MV-4-11 (cell line): ENCODE results near the gene MAPKAP1.

Experiments used
- DNase-seq: peaks from one replicate; lab custom pipeline; 2025; lab: John Stamatoyannopoulos, UW

MAPKAP1 gene

DNA sequence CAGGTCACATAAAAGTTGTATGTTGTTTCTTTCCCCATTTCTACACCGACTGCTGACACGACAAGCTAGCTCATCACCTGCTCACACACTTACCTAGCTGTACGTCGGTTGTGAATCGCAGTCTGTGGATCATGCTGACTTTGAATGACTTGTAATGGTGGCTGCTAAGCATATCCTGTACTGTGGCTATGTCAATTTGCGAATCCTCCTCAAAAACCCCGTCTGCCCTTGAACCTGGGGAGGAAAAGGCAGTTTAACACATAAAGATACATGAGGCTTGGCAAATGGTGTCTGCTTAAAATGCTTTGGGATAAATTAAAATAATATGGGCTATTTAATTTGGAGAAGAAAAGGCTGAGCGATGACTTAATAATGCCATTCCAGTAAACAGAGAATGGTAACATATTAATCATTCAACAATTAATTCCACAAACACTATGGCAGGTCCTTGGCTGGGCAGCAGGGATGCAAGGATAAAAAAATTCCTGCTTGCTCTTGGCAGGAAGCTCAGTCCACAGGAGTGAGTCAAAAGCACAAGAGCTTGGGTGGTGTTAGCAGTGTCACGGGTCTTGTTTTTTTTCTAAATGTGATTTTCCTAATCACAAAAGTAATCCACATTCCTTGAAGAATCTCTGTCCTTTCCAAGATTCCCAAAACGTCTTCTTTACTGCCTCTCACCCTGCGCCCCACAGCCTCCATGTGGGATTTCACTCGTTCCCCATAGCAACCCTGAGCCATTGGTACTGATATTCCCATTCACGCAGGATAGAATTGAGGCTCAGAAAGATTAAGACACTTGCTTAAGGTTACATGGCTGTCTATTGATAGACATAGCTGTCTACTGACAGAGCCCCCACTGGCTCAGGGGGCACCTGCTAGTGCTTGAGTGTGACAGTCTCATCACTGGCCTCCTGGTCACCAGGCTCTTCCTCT lies 222.4 kb downstream of the MAPKAP1 start:
- DNase-seq = no peak

DNA sequence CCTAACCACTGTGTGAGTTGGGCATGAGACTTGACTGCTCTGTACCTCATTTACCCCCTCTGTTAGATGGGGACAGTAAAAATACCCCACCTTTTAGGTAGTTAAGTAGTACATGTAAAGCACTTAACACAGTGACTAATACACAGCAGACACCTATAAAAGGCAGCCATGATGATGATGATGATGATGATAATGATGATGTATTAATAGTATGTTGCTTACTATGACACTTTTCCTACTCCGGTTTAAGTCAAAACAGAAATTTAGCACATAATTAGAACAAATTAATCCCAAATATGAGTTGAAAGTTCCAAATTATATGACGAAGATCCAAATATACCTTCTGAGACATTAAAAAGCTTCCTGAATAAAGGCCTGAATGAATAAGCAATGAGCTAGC lies 223.3 kb downstream of the MAPKAP1 start:
- DNase-seq = no peak

DNA sequence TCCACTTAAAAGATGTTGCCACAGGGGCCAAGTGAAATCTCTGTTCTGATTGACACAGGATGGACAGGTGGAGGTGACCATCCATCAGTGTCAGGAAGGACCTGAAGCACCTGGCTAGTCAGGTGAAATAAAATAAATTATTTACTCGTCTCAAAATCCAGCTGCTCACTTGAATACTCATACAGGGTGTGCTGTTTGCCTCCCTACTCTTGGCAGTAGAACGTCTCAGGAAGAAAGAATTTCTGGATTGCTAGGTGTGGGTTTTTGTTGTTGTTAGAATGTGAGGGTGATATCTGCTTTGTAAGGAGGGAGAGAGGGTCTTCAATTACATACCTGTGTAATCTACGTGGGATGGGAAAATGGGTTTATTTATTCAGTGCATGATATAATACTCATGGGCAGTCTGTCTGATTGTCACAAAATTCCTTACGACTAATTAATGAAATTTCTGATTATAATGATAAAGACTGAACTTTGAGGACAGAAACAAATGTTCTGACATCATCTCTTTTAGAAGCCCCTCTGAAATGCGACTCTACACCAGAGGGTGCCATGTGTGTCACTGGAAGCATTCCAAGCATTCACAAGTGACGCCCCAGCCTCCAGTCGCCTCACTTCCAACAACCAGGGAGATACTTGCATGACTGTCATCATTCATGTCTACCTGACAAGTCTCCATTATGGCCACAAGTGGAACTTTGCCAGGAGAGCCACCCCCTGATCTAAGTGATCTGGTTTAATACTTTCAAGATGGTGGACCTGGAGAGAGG lies 227.0 kb downstream of the MAPKAP1 start:
- DNase-seq = no peak

DNA sequence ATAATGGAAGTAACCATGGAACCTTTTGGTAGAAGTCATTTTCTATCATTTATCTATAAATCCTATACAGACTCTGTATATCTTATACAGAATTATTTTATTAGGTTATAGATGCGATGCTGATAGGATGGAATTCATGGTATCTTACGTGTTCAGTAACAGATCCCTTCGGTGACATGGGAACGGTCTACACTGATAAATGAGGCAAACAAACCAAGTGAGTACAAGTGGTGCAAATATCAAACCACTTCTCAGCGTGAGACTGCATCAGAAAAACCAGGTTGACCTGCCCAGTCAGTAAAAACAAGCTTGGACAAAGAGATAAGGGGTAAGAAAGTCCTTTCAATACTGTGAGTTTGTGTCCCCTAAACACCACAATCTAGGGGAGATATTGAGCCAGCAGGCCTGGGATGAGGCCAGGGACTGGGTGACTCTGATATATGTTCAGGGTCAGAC lies 229.9 kb downstream of the MAPKAP1 start:
- DNase-seq = no peak

DNA sequence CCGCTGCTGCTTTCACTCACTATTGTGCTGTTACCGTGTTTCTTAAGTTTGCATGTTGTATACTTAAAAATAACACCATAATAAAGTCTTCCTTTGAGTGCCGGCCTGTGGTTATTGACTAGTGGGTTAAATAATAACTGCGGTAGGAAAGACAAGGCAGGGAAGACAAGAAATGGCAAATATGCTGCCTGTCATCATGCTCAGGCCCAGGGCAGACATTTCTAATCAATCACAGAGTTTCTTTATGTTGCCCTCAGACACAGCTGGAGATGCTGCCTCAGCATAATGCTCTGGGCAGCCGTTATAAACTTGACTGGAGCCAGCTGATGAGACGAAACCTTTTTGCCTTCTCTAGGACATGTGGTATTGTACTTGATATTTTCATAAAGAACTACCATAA lies 230.4 kb downstream of the MAPKAP1 start:
- no peak for DNase-seq

DNA sequence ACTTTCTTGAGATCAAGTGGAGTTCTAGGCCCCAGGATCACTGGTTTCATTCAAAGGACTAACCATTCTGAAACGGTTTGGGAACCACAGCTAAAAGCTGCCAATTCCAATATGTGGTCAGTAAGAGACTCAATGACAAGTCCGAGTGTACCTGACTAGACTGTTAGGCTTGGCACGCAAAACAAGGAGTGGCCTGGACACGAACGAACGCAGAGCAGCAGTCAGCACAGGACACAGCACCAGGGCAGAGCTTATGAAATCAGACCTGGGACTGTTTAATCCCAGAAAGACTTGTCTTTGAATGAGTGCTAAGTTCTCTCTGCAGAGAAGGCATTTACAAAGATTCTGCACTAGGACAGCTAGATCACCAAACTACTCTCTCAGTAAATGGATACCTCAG lies 231.6 kb downstream of the MAPKAP1 start:
- no peak for DNase-seq

DNA sequence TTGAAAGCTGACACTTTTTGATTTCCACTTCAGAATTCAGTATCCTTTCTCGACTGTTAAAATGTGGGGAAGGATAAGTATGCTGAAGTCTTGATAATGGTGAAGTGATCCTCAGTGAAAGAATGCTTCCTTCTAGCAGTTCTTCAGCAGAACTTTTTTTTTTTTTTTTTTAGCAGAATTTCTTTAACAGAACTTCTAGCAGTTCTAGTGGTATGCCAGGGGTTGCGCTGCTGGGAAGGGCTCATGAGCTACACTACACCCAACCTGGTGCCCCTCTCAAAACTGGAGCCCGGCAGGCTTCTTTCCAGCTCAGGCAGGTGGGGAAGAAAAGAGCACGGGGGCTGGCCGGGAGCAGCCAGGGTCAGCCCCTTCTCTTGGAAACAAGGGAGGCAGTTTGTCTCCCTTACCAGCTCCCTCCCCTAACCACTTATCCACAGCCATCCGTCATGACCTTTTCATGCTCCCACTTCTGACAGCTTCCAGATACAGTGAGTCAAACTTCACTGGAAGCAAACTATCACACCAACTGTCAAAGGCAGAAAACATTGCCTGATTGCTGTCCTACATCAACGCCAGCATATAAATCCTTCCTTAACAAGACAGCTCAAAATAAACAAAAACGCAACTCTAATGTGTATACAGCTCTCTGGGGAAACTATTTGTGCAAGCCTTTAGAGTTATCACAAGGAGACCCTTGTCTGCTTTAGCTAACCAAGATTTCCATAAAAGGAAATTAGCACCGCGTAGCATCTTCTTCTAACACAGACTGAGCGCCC lies 233.9 kb downstream of the MAPKAP1 start:
- no peak for DNase-seq

DNA sequence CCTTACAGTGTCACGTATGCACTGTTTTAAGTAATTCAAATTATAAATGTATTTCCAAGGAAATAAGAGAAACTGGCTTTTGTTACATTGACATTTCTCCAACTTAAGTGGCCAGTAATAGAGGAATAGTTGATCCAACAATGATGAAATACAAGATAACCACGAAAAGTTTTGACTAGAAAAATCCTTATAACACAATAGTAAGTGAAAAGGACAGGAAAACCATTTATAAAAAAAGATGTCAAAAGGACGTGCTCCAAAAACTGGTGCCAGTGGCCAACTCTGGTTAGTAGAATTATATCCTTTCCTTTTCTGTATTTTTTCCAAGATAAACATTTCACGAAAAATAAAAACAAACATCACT lies 234.5 kb downstream of the MAPKAP1 start:
- DNase-seq = no peak

DNA sequence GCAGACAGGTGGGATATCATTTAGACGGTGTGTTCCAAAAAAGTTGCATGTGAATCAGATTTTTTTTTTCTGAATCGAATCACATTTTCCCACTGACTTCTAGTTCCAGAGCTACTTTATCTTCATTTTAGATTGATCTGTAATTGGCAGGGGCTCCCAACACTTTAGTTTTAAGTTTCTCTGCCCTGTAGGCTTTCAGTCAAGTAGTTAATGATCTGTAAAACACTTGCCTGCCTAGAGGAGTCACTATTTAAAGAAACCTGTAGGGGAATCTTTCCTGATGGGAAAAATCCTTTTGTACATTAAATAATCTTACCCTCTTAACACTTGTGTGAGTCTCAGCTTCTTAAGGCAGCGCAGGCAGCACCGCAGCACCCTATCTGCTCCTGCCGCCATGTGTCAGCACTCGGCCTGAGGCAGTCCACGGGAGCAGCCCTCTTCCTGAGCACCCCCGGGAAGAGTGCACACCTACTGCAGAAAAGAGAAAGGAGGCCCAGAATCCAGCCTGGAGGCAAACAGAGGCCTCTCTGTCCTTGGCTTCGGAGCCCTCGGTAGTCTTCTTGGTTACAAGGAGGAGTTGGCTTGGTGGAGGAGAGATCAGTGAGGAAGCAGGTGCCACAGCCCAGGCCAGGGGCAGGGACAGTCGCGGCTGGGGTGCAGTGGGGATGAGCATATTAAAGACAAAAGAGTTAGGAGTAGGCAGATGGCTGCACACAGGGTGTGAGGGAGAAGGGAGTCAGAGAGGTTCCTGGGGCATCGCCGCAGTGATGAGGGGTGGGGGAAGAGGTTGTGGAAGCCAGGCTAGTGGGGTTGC lies 236.0 kb downstream of the MAPKAP1 start:
- no peak for DNase-seq

DNA sequence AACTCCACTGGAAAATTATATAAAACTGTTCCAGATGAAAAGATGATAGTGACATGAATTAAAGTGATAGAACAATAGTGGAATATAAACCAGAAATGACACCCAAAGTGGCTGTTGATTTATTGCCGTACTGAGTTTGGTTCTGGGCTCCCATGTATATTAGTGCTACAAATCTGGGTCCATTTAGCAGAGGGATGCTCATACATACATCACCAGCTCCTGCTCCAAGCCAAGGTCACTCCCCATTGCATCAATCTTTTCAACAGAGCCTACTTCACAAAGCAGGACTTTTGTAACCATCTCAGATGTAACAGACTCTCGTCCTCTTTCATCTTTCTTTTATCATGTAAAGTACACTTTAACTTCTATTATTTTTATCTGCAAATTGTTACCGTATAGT lies 236.8 kb downstream of the MAPKAP1 start:
- DNase-seq = no peak

DNA sequence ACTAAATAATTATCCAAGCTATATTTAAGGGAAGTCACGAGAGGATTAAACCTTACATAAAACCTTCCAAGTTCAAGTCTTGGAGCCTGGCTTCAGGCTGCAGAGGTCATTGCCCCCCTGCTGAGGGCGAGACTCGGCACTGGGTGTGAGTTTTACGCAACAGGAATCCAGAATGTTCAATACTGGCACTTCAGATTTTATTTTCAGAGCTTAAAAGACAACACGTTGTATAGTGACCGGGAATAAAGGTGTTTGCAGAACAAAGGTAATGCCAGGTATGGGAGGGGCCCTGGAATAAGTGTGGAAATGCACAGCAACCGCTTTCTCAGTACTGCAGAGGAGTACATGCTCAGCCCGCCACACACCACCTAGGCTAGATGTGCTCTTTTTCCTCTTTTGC lies 238.4 kb downstream of the MAPKAP1 start:
- DNase-seq = no peak

DNA sequence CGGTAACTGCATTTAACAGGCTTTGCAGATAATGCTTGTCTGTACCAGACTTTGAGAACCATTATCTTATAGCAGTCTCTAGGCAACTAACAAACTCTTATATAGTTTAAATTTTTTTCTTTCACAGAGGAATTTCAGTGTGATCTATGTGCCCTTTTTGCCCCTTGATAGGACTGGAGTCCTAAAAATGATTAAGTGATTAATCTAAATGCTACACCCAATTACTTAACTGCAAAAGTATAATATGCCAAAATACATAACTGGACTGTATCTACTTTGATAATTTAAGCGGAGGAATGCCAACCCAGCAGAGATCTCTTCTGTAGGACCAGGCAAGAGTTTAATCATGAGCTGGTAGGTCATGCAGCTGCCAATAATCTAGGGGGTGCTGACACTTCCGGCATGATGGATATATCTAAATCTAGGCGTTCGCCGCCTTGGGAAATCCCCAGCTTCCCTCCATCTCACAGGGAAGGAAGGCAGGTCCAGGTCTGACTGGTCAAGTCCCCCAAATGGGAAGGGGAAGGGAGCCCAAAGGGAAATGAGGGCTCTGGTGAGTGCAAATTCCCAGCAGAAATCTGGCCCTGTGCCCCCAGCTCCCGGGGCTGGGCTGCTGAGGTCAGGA lies 239.8 kb downstream of the MAPKAP1 start:
- no peak for DNase-seq

DNA sequence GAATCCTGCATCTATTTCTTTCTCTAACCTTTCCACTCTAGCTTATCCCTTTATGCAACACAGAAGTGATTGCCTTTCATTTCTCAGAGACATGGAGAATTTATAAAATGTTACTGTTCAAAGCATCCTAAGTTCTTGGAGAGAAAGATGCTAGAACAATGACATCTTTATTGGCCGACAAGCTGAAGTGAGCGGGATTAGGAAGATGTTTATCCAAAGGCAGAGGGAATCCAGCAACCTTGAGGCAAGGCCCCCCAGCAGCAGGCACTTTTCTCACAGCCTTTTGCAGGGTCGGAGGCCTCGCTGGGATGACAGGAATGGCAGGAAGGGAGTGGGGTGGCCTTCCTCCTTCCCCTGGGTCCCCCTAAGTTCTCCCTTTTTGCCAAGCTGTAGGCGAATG lies 240.6 kb downstream of the MAPKAP1 start:
- DNase-seq = no peak

DNA sequence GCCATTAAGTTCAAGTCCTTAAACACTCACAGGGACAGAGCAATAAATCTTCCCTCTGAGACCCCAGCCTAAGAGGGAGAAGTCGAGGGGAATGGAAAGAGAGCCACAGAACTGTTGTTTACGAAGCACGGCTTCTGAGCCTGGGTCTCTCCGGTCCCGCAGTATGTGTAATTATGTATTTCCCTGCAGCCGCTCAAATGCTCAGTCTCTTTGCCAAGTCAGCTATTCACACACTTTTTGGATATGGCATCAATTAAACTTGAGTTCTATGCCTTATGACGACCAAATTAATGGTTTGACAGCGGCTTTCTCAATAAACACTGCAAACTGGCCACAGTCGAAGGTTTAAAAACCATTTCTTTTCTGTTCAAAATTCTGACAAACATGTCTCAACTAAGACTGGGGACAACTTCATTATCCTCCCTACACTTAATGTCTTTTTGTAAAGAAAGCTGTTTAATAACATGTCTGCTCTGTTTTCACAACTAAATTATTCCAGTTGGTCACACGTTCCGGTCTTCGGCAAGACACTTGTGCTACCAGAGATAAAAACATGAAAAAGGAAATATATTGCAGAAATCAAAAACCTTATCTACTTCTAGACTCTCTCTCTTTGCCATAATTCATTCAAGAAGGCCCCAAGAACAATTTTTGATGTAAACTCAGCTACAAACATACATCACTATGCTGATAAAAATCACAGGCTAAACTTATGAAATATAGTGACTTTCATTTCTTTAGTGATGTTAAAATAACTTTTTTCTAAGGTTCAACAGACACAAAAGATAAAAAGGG lies 242.2 kb downstream of the MAPKAP1 start:
- no peak for DNase-seq

DNA sequence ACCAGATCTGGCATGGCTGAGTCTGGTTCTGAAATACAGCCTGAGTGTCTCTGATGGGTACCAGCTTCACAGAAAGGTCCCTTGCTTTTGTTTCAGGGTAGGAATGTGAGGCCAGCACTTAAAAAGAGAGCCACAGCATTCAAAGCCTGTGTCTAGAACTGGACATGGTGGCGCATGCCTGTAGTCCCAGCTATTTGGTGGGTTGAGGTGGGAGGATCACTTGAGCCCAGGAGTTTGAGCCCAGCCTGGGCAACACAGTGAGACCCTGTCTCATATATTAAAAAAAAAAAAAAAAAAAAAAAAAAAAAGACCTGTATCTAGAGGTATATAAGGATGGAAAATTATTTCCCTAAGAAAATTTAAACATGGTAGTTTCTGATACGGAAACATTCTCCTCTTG lies 243.1 kb downstream of the MAPKAP1 start:
- no peak for DNase-seq

DNA sequence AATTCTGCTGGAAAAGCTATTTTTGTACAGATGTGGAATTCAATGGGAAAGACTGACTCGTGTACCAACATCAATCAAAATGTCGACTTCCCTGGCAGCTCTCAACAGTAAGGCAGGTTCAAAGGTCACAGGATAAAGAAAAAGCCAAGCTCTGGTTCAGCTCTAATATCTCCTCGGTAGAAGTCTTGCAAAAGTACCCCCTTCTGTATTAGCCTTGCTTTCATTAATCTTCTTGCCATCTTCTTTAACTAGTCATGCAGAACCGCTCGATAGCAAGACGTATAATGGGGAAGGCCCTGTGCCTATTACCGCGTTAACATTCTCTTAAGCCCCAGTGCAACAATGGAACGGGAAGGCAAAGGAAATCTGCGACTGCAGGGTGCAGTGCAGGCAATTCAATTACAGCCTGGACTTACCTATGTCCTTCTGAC lies 244.1 kb downstream of the MAPKAP1 start:
- no peak for DNase-seq

DNA sequence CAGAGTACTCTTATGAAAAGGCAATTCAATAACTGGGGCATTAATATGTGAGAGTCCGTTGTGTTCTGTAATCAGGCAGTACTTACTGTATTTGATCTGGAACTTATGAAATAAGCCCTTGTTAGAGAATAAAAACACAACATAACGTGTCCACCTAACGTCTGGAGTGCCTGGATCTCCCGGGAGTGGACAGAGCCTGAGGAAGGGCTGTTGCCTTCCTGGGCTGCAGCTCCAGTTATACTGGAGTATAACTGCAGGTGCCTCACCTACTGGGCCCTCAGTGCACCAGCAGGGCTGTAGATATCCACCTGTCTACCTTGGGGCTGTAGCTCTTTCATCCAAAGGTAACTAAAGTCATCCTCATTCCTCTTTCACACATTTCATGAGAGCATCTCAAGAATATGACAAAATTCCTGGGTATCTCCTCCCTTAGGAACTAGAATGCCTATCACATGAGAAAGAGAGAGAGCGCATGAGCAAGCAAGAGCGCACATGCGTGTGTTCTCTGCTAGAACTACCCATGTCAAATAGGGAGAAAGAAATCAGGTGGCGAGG lies 245.3 kb downstream of the MAPKAP1 start:
- no peak for DNase-seq

DNA sequence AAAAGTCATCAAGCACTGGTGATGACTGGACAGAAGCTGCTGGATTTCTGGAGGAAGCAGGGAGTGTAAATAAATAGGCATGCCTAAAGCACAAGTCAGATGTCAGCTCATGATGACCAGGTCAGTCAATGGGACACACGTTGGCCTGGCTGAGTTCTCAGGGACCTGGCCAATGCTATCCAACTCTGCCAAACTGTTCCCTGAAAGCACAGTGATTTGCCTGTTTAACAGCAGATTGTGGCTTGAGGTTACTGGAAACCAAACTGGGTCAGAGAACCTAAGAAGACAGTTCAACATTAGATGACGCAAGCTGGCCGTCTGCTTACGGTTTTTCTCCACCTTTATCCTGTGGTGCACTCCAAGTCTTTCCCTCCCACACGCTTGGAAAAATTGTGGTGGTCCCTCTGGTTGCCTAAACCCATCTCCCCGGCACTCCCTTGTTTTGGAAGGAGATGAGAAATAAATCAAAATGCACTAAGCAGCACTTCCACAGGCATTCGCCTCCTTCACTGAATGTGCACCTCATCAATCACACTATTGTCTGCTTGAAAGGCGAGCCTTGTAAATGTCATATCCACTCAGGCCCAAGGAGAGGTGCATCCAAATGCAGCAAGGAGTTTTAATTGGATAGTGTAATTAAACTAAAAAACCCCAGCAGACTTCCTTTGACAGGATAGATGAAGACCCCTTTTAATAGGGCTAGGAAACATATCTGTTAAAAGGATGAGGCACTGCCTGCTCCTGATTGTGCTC lies 245.9 kb downstream of the MAPKAP1 start:
- no peak for DNase-seq

DNA sequence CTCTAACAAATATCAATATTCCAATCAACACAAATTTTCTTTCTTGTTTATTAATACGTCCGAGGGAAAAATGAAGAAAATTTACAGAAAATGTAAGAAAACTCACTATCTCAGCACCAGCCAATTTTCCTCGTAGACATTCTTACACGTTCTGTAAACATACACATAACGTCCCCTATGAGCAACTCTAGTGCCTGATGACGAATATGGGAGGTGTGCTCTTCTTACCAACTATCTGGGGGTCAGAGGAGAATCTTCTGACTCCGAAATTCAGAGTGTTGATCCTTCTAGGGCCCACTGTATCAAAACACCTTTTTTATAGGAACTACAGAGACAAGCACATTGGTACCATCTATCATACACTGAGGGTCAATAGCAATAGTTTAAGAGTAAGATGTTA lies 246.7 kb downstream of the MAPKAP1 start:
- DNase-seq = no peak
